ES-I3 (cell line): ENCODE measurements around the gene GPR65.
A peak's percentile ranks its signal among the peaks of the same experiment; 100 is the strongest.

ENCODE experiments used
- H3K36me3 ChIP-seq: 2 replicates; pipeline ENCODE4 v1.6.1; 2013; ENCODE audit warnings: mild to moderate bottlenecking, low read length, control low read depth, moderate library complexity; ENCODE audit not compliant: insufficient read depth
- H3K4me1 ChIP-seq: 2 replicates; pipeline ENCODE4 v1.6.1; 2013; ENCODE audit warnings: mild to moderate bottlenecking, control low read depth, low read length; ENCODE audit not compliant: insufficient read depth
- H3K9ac ChIP-seq: 2 replicates; pipeline ENCODE4 v1.6.1; 2013; ENCODE audit warnings: low read depth, mild to moderate bottlenecking, low read length, moderate library complexity
- H3K9me3 ChIP-seq: 2 replicates; pipeline ENCODE4 v1.6.1; 2013; ENCODE audit warnings: mild to moderate bottlenecking, low read length, moderate library complexity; ENCODE audit not compliant: control insufficient read depth, insufficient read depth

The GPR65 gene

GRCh38 chr14:88005050-88005481 lies at the start of gene GPR65:
TSS of gene GPR65 (plus strand) at chr14:88005135. CDS start at chr14:88010848, 5,713 bp downstream.
- no peaks in the 10 kb centered on the region for H3K9me3 ChIP-seq
- no peaks in the 10 kb centered on the region for H3K36me3 ChIP-seq
- H3K9ac ChIP-seq: no peak within 1 kb of the TSS
- no peaks in the 10 kb centered on the region for H3K4me1 ChIP-seq

- Histone ChIP-seq H3K9ac (no peak overlapping the region), H3K9me3 (no peaks in the 10 kb centered on the region)
Observed at GRCh38 chr14:87955501-87955900, 49.4 kb upstream of the GPR65 start.

GRCh38 chr14:87960013-87960787 lies 44.7 kb upstream of the GPR65 start:
- H3K9me3 ChIP-seq: no peaks in the 10 kb centered on the region
- no peak overlapping the region for H3K9ac ChIP-seq
- H3K36me3 ChIP-seq: no peaks in the 10 kb centered on the region
- H3K4me1 ChIP-seq: no peaks in the 10 kb centered on the region

More at GRCh38 chr14:87955501-87955900, 49.4 kb upstream of the GPR65 start:
- Histone ChIP-seq H3K4me1 (no peaks in the 10 kb centered on the region), H3K36me3 (no peaks in the 10 kb centered on the region)

- Histone ChIP-seq H3K9ac (no peak overlapping the region), H3K36me3 (no peaks in the 10 kb centered on the region), H3K4me1 (no peaks in the 10 kb centered on the region), H3K9me3 (no peaks in the 10 kb centered on the region)
Observed at GRCh38 chr14:87961246-87961645, 43.7 kb upstream of the GPR65 start.

GRCh38 chr14:87966816-87967215 lies 38.1 kb upstream of the GPR65 start:
- no peaks in the 10 kb centered on the region for H3K4me1 ChIP-seq

GRCh38 chr14:87967496-87967895 lies 37.4 kb upstream of the GPR65 start:
- H3K4me1 ChIP-seq: no peaks in the 10 kb centered on the region
- no peak overlapping the region for H3K9ac ChIP-seq
- no peaks in the 10 kb centered on the region for H3K9me3 ChIP-seq
- no peaks in the 10 kb centered on the region for H3K36me3 ChIP-seq

More at GRCh38 chr14:87966816-87967215, 38.1 kb upstream of the GPR65 start:
- Histone ChIP-seq H3K9ac (no peak overlapping the region), H3K36me3 (no peaks in the 10 kb centered on the region), H3K9me3 (no peaks in the 10 kb centered on the region)

- no peak overlapping the region for H3K9ac ChIP-seq
- H3K9me3 ChIP-seq: no peaks in the 10 kb centered on the region
- no peaks in the 10 kb centered on the region for H3K4me1 ChIP-seq
- H3K36me3 ChIP-seq: no peaks in the 10 kb centered on the region
Observed at GRCh38 chr14:87971010-87971409, 33.9 kb upstream of the GPR65 start.

GRCh38 chr14:87975636-87976035 lies 29.3 kb upstream of the GPR65 start:
- Histone ChIP-seq H3K36me3 (no peaks in the 10 kb centered on the region), H3K4me1 (no peaks in the 10 kb centered on the region), H3K9me3 (no peaks in the 10 kb centered on the region), H3K9ac (no peak overlapping the region)

GRCh38 chr14:87979689-87980088 lies 25.2 kb upstream of the GPR65 start:
- H3K4me1 ChIP-seq: no peaks in the 10 kb centered on the region
- H3K36me3 ChIP-seq: no peaks in the 10 kb centered on the region
- H3K9ac ChIP-seq: no peak overlapping the region
- H3K9me3 ChIP-seq: no peaks in the 10 kb centered on the region

GRCh38 chr14:87989221-87989955 lies 15.5 kb upstream of the GPR65 start:
- H3K9ac ChIP-seq: no peak overlapping the region
- no peaks in the 10 kb centered on the region for H3K9me3 ChIP-seq
- no peaks in the 10 kb centered on the region for H3K4me1 ChIP-seq
- H3K36me3 ChIP-seq: no peaks in the 10 kb centered on the region

- no peaks in the 10 kb centered on the region for H3K9me3 ChIP-seq
- no peak overlapping the region for H3K9ac ChIP-seq
- H3K4me1 ChIP-seq: no peaks in the 10 kb centered on the region
- H3K36me3 ChIP-seq: no peaks in the 10 kb centered on the region
Observed at GRCh38 chr14:87989956-87990299, 15.0 kb upstream of the GPR65 start.

- H3K9ac ChIP-seq: no peak overlapping the region
- H3K36me3 ChIP-seq: no peaks in the 10 kb centered on the region
- H3K4me1 ChIP-seq: no peaks in the 10 kb centered on the region
- H3K9me3 ChIP-seq: no peaks in the 10 kb centered on the region
Observed at GRCh38 chr14:87990682-87991081, 14.3 kb upstream of the GPR65 start.

GRCh38 chr14:87992346-87992717 lies 12.6 kb upstream of the GPR65 start:
- peak overlapping the region; percentile 65 for H3K9ac ChIP-seq
- no peaks in the 10 kb centered on the region for H3K9me3 ChIP-seq
- H3K36me3 ChIP-seq: no peaks in the 10 kb centered on the region
- H3K4me1 ChIP-seq: peaks cover 5% of the 10 kb centered on the region

- Histone ChIP-seq H3K9me3 (no peaks in the 10 kb centered on the region), H3K4me1 (peaks cover 5% of the 10 kb centered on the region), H3K9ac (peak within 1 kb of the TSS; percentile 65), H3K36me3 (no peaks in the 10 kb centered on the region)
Observed at GRCh38 chr14:87992718-87993628, 12.0 kb upstream of the GPR65 start, which contains the start of gene GALC. TSS of gene GALC (minus strand) at chr14:87993182. CDS start at chr14:87993164, 18 bp downstream.
